ENCODE measurements around the gene COCH. TPM values are rescaled to one million over a fixed set of nuclear protein-coding genes. Genes with fewer than 3 reads are reported as not detected.

The COCH gene
- total RNA-seq, 1 donor from 2014 or later = 3.7 TPM

DNA sequence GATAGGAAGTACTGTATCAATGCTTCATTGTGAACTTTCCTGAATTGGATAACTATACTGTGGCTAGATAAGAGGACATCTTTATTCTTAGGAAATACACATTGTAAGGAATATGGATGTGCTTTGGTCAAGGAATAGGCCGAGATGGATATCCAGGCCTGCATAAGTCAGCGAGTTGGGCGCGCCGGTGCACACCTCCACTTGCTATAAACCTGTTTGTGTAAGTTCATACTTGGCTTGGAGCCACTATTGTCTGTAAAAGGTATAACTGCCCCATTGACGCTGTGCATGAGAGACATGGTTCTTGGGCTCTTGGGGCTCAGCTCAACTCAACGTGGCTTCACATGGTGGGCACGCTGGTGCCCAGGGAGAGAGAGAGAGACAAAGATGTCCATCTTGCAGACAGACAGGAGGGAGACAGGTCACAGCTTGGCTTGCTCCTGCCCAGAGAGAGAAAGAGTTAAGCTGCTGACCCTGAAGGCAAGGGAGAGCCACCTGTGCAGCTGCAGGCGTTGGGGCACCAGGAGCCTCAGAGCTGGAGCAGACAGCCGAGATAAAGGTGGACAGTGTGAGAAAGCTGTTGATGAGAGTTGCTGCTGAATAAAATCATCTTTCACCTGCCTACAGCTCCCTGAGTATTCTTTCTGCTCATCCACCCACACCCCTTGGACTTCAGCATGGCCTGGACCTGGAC is 34.1 kb upstream of the COCH start:
- H3K4me3 Mint-ChIP-seq (ENCODE audit: unreplicated experiment) = no peak overlapping the region
- H3K36me3 Mint-ChIP-seq (ENCODE audit: low read depth, unreplicated experiment) = no peaks in the 10 kb centered on the region

DNA sequence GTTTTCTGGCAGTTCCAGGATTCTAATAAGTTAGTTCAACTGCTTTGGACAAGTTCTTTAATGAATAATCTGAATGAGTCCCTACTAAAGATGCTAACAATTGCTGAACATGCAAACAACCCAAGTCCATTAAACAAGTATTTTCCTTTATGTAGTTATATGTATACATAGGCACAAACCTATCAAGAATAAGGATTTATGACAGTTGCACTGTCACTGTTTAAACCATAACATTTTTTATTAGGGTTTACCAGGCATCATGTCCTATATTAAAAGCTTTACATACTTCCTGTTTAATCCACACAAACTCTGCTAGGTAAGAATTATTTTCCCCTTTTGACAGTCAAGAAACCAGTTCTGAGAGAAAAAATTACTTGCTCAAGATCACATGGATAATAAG is 31.9 kb upstream of the COCH start:
- H3K4me3 Mint-ChIP-seq (ENCODE audit: unreplicated experiment) = no peak overlapping the region

More for the DNA sequence above, 34.1 kb upstream of the COCH start:
- Mint-ChIP-seq H3K27ac (ENCODE audit: unreplicated experiment) (no peak overlapping the region), H3K9me3 (ENCODE audit: unreplicated experiment) (no peaks in the 10 kb centered on the region), H3K4me1 (ENCODE audit: unreplicated experiment) (no peaks in the 10 kb centered on the region), H3K27me3 (ENCODE audit: unreplicated experiment) (no peaks in the 10 kb centered on the region)
- DNase-seq (ENCODE audit: low spot score) = no peak
- TF ChIP-seq, protein P1, sequence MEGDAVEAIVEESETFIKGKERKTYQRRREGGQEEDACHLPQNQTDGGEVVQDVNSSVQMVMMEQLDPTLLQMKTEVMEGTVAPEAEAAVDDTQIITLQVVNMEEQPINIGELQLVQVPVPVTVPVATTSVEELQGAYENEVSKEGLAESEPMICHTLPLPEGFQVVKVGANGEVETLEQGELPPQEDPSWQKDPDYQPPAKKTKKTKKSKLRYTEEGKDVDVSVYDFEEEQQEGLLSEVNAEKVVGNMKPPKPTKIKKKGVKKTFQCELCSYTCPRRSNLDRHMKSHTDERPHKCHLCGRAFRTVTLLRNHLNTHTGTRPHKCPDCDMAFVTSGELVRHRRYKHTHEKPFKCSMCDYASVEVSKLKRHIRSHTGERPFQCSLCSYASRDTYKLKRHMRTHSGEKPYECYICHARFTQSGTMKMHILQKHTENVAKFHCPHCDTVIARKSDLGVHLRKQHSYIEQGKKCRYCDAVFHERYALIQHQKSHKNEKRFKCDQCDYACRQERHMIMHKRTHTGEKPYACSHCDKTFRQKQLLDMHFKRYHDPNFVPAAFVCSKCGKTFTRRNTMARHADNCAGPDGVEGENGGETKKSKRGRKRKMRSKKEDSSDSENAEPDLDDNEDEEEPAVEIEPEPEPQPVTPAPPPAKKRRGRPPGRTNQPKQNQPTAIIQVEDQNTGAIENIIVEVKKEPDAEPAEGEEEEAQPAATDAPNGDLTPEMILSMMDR (IDR thresholded peaks at IDR 0.05; ENCODE audit: unreplicated experiment) = no peak

DNA sequence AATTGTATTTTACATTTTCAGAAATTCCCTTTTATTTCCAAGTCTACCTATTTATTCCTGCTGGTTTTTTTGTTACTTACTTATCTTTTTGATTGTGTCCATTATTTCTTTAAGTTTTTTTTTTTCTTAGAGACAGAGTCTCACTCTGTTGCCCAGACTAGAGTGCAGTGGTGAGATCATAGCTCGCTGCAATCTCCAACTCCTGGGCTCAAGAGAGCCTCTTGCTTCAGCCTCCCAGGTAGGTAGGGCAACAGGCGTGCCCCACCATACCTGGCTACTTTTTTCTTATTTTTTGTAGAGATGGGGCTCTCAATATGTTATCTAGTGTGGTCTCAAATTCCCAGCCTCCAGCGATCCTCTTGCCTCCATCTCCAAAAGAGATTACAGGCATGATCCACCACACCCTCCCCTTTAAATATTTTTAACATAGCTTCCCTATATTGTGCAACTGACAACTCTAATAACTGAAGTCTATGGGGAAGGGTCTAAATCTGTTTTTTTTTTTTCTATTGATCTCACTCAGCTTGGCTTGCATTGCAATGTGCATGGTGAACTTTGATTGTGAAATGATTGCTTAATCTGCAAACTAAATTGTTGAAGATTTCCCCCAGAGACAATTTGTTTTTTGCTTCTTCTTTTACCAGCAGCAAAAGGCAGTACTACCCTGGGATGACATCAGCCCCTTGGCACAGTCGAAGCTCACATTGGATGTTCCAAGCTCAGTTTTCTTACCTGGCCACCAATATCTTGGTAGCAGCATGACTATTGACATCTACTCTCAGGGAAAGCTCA is 25.7 kb upstream of the COCH start:
- Mint-ChIP-seq H3K27ac (ENCODE audit: unreplicated experiment) (no peak overlapping the region), H3K4me3 (ENCODE audit: unreplicated experiment) (no peak overlapping the region), H3K27me3 (ENCODE audit: unreplicated experiment) (peaks cover 4% of the 10 kb centered on the region), H3K36me3 (ENCODE audit: low read depth, unreplicated experiment) (no peaks in the 10 kb centered on the region), H3K9me3 (ENCODE audit: unreplicated experiment) (no peaks in the 10 kb centered on the region), H3K4me1 (ENCODE audit: unreplicated experiment) (no peaks in the 10 kb centered on the region)
- no peak for DNase-seq (ENCODE audit: low spot score)
- TF ChIP-seq, protein P1 (IDR thresholded peaks at IDR 0.05; ENCODE audit: unreplicated experiment) = no peak

More for the DNA sequence above, 31.9 kb upstream of the COCH start:
- H3K27ac Mint-ChIP-seq (ENCODE audit: unreplicated experiment) = no peak overlapping the region
- no peaks in the 10 kb centered on the region for H3K4me1 Mint-ChIP-seq (ENCODE audit: unreplicated experiment)
- no peaks in the 10 kb centered on the region for H3K9me3 Mint-ChIP-seq (ENCODE audit: unreplicated experiment)
- TF ChIP-seq, protein P1 (IDR thresholded peaks at IDR 0.05; ENCODE audit: unreplicated experiment) = no peak
- no peaks in the 10 kb centered on the region for H3K27me3 Mint-ChIP-seq (ENCODE audit: unreplicated experiment)
- H3K36me3 Mint-ChIP-seq (ENCODE audit: low read depth, unreplicated experiment) = no peaks in the 10 kb centered on the region
- no peak for DNase-seq (ENCODE audit: low spot score)

DNA sequence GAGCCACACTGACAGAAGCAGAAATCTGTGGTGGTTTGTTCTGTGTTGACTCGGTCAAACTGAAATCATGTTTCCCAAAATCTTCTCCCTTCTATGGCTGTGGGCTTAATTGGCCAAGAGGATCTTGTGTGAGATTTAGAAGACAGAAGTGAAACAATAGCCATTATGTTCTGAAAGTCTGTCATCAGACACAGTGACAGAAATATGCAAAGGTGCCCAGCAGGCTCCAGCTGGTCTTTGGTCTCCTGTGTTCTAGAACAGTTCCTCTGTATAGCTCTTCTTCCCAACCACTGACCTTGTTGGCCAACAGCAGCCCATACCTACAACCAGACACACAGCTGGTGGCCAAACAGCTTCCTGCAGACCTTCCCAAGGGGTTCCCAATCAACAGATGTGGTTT is 25.0 kb upstream of the COCH start:
- Mint-ChIP-seq H3K27me3 (ENCODE audit: unreplicated experiment) (peaks cover 4% of the 10 kb centered on the region), H3K27ac (ENCODE audit: unreplicated experiment) (no peak overlapping the region), H3K9me3 (ENCODE audit: unreplicated experiment) (no peaks in the 10 kb centered on the region), H3K4me1 (ENCODE audit: unreplicated experiment) (no peaks in the 10 kb centered on the region), H3K36me3 (ENCODE audit: low read depth, unreplicated experiment) (no peaks in the 10 kb centered on the region), H3K4me3 (ENCODE audit: unreplicated experiment) (no peak overlapping the region)
- TF ChIP-seq, protein P1 (IDR thresholded peaks at IDR 0.05; ENCODE audit: unreplicated experiment) = no peak
- DNase-seq (ENCODE audit: low spot score) = no peak

DNA sequence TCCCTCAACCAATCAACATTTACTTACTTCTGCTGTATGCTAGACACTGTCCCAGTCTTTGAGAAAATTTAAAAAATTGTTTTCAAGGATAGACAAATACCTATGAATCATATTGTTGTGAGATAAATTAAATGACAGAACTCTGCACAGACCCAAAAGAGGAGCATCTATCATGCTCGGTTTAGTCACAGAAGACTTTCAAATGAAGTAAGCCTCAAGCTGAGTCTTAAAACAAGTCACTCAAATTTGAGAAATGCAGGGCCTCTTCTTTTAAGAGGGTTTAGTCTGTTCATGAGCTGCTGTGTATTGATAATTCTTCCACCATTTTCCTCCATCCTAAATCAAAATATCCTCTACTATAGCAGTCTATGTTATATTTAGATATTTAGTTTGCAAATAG is 24.4 kb upstream of the COCH start:
- no peak overlapping the region for H3K27ac Mint-ChIP-seq (ENCODE audit: unreplicated experiment)
- no peaks in the 10 kb centered on the region for H3K9me3 Mint-ChIP-seq (ENCODE audit: unreplicated experiment)
- TF ChIP-seq, protein P1 (IDR thresholded peaks at IDR 0.05; ENCODE audit: unreplicated experiment) = no peak

More for the DNA sequence above, 24.4 kb upstream of the COCH start:
- no peak for DNase-seq (ENCODE audit: low spot score)
- H3K27me3 Mint-ChIP-seq (ENCODE audit: unreplicated experiment) = peaks cover 4% of the 10 kb centered on the region
- H3K4me1 Mint-ChIP-seq (ENCODE audit: unreplicated experiment) = no peaks in the 10 kb centered on the region
- H3K36me3 Mint-ChIP-seq (ENCODE audit: low read depth, unreplicated experiment) = no peaks in the 10 kb centered on the region
- no peak overlapping the region for H3K4me3 Mint-ChIP-seq (ENCODE audit: unreplicated experiment)
